RWPE2 (cell line): ENCODE results near the gene DNAJC1.
A peak's percentile ranks its signal among the peaks of the same experiment; 100 is the strongest.

ENCODE experiments used
- ATAC-seq: fragments of 200-7000 bp; cut with Tn5 transposase; 3 replicates; pipeline ENCODE4 v1.9.1; 2021; ENCODE audit warnings: low read depth
- DNase-seq: peaks from one replicate; pipeline ENCODE4 v3.0.0-alpha.2; 2020; ENCODE audit warnings: low spot score
- H3K27ac ChIP-seq: fragments of 450-650 bp; 2 replicates; pipeline ENCODE4 v1.5.1; 2017; ENCODE audit warnings: mild to moderate bottlenecking; ENCODE audit not compliant: poor library complexity, severe bottlenecking
- H3K27me3 ChIP-seq: fragments of 250-450 bp; sonication (Bioruptor Pico); 2 replicates; pipeline ENCODE4 v1.5.1; 2021; ENCODE audit warnings: mild to moderate bottlenecking, moderate library complexity; ENCODE audit not compliant: insufficient read depth, poor library complexity, severe bottlenecking
- H3K36me3 ChIP-seq: fragments of 250-450 bp; sonication (Bioruptor Pico); 2 replicates; pipeline ENCODE4 v1.5.1; 2020; ENCODE audit warnings: low read depth, mild to moderate bottlenecking, moderate library complexity
- H3K4me1 ChIP-seq: fragments of 250-450 bp; sonication (Bioruptor Pico); 2 replicates; pipeline ENCODE4 v1.5.1; 2021; ENCODE audit warnings: mild to moderate bottlenecking, moderate library complexity; ENCODE audit not compliant: insufficient read depth, poor library complexity, severe bottlenecking
- H3K4me3 ChIP-seq: fragments of 250-450 bp; sonication (Bioruptor Pico); 2 replicates; pipeline ENCODE4 v1.5.1; 2021; ENCODE audit warnings: mild to moderate bottlenecking, moderate library complexity; ENCODE audit not compliant: severe bottlenecking
- H3K9me3 ChIP-seq: fragments of 250-450 bp; sonication (Bioruptor Pico); 2 replicates; pipeline ENCODE4 v1.5.1; 2021; ENCODE audit warnings: mild to moderate bottlenecking, moderate library complexity; ENCODE audit not compliant: severe bottlenecking
- TF ChIP-seq, protein P1 (sequence below): fragments of 450-650 bp; IDR thresholded peaks from one replicate; pipeline ENCODE4 v1.5.1; 2017; ENCODE audit warnings: mild to moderate bottlenecking, moderate library complexity; ENCODE audit not compliant: poor library complexity, severe bottlenecking

DNAJC1 gene

DNA sequence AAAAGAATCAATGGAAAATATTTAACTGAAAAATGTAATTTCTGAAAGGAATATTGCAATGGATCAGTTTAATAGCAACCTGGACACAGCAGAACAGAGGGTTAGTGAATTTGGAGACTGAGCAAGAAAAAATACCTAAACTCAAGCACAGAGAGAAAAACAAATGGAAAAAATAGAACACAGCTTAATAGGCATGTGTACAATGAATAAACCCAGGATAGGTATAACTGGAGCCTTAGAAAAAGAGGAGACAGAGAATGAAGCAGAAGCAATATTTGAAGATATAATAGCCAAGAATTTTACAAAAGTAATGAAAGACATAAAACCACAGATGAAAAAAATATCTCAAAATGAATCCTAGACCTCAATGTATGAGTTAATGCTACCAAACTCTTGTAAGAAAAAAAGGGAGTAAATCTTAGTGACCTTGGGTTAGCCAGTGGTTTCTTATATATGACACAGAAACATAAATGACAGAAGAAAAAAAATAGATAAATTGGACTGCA, 2.9 kb upstream of the DNAJC1 start:
- no peaks in the 10 kb centered on the region for H3K9me3 ChIP-seq
- H3K27me3 ChIP-seq = no peaks in the 10 kb centered on the region
- DNase-seq = no peak
- no peak for ATAC-seq
- H3K4me1 ChIP-seq = peaks cover 10% of the 10 kb centered on the region
- TF ChIP-seq, protein P1, sequence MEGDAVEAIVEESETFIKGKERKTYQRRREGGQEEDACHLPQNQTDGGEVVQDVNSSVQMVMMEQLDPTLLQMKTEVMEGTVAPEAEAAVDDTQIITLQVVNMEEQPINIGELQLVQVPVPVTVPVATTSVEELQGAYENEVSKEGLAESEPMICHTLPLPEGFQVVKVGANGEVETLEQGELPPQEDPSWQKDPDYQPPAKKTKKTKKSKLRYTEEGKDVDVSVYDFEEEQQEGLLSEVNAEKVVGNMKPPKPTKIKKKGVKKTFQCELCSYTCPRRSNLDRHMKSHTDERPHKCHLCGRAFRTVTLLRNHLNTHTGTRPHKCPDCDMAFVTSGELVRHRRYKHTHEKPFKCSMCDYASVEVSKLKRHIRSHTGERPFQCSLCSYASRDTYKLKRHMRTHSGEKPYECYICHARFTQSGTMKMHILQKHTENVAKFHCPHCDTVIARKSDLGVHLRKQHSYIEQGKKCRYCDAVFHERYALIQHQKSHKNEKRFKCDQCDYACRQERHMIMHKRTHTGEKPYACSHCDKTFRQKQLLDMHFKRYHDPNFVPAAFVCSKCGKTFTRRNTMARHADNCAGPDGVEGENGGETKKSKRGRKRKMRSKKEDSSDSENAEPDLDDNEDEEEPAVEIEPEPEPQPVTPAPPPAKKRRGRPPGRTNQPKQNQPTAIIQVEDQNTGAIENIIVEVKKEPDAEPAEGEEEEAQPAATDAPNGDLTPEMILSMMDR = no peak
- no peak overlapping the region for H3K27ac ChIP-seq
- H3K4me3 ChIP-seq = no peak overlapping the region
- H3K36me3 ChIP-seq = 0 out of 2 replicates have a peak, but pooled peaks cover 2% of the 10 kb centered on the region

- DNase-seq (no peak), ATAC-seq (no peak)
- Histone ChIP-seq H3K4me1 (peaks cover 11% of the 10 kb centered on the region), H3K36me3 (0 out of 2 replicates have a peak, but pooled peaks cover 4% of the 10 kb centered on the region), H3K4me3 (no peak overlapping the region), H3K27me3 (no peaks in the 10 kb centered on the region), H3K9me3 (no peaks in the 10 kb centered on the region), H3K27ac (no peak overlapping the region)
- TF ChIP-seq, protein P1 = no peak
Measured at GRCh38 chr10:22005763-22006162, 2.2 kb upstream of the DNAJC1 start.

DNA sequence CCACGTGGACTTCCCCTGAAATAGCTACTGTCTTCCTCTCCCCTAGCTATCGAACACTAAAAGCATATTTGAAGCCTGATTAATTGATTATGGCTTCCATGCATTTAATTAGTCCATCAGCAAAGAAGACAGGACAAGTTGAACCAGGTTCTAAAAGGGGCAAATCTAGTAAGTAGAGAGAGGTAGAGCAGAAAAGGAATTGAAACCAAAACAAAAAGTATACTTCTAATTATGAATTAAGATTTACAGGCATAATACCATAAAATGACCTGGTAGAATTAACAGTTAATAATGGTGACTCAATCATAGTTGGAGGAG, 393 bp upstream of the DNAJC1 start:
- Histone ChIP-seq H3K27me3 (no peaks in the 10 kb centered on the region), H3K4me1 (peaks cover 11% of the 10 kb centered on the region), H3K36me3 (0 out of 2 replicates have a peak, but pooled peaks cover 4% of the 10 kb centered on the region), H3K9me3 (no peaks in the 10 kb centered on the region), H3K4me3 (peak overlapping the region; percentile 69), H3K27ac (peak overlapping the region; percentile 66)
- ATAC-seq (no peak), DNase-seq (no peak)
- TF ChIP-seq, protein P1 = no peak

- Histone ChIP-seq H3K9me3 (no peaks in the 10 kb centered on the region), H3K4me1 (peaks cover 11% of the 10 kb centered on the region), H3K27me3 (no peaks in the 10 kb centered on the region), H3K36me3 (0 out of 2 replicates have a peak, but pooled peaks cover 4% of the 10 kb centered on the region), H3K27ac (peak overlapping the region; percentile 66), H3K4me3 (peak overlapping the region; percentile 69)
- TF ChIP-seq, protein P1 = no peak
- DNase-seq = peak; percentile 61
- ATAC-seq = peak; percentile 7
Measured at GRCh38 chr10:22002591-22003176, 846 bp downstream of the DNAJC1 start.

GRCh38 chr10:21995557-21995956, 8.0 kb downstream of the DNAJC1 start:
- H3K4me3 ChIP-seq = no peak overlapping the region
- no peaks in the 10 kb centered on the region for H3K27me3 ChIP-seq
- peaks cover 11% of the 10 kb centered on the region for H3K4me1 ChIP-seq
- TF ChIP-seq, protein P1 = no peak
- no peak overlapping the region for H3K27ac ChIP-seq
- ATAC-seq = no peak
- H3K36me3 ChIP-seq = no peaks in the 10 kb centered on the region
- DNase-seq = no peak
- no peaks in the 10 kb centered on the region for H3K9me3 ChIP-seq
